IMR-90 (cell line): Measurements from ENCODE around the gene PCARE. TPM values are rescaled to one million over a fixed set of nuclear protein-coding genes. Genes with fewer than 3 reads are reported as not detected.

ENCODE experiments used
- ATAC-seq: fragments of 200-7000 bp; cut with Tn5 transposase; 2 replicates; pipeline ENCODE4 v1.9.1; 2020; ENCODE audit warnings: low read depth, mild to moderate bottlenecking, moderate library complexity
- BruUV-seq: library from RNA; stranded (reverse); fragments of 400-500 nt; replicated peaks from 2 replicates; lab custom pipeline; 2021; lab: Mats Ljungman, UMichigan
- CTCF ChIA-PET: fragments of 300-600 bp; formaldehyde crosslinking; extraction: SDS; loops from one replicate; lab custom pipeline; 2021; ENCODE audit warnings: antibody characterized with exemption; lab: Yijun Ruan, JAX
- POLR2A ChIA-PET: fragments of 300-600 bp; sonication (Branson Sonifier 250); formaldehyde crosslinking; loops from one replicate; lab custom pipeline; 2022; ENCODE audit warnings: antibody characterized with exemption; ENCODE audit not compliant: unreplicated experiment; lab: Charles Lee
- DNase-seq: peaks from one replicate; pipeline ENCODE4 v3.0.0; 2013
- H2AFZ ChIP-seq: replicated peaks from 2 replicates; pipeline ENCODE3; 2013; ENCODE audit warnings: low read length, mild to moderate bottlenecking; ENCODE audit not compliant: poor library complexity
- H2AK5ac ChIP-seq: 2 replicates; pipeline ENCODE4 v1.6.1; 2013; ENCODE audit warnings: low read depth, low read length, inconsistent platforms
- H2AK9ac ChIP-seq: replicated peaks from 2 replicates; pipeline ENCODE3; 2013; ENCODE audit warnings: mild to moderate bottlenecking, low read depth, low read length, moderate library complexity; ENCODE audit not compliant: poor library complexity
- H2BK120ac ChIP-seq: 2 replicates; pipeline ENCODE4 v1.6.1; 2013; ENCODE audit warnings: low read depth, low read length, inconsistent platforms
- H2BK15ac ChIP-seq: 3 replicates; pipeline ENCODE4 v1.6.1; 2013; ENCODE audit warnings: low read depth, low read length, inconsistent platforms
- H2BK20ac ChIP-seq: 2 replicates; pipeline ENCODE4 v1.6.1; 2013; ENCODE audit warnings: low read depth, mild to moderate bottlenecking, inconsistent platforms, low read length, moderate library complexity
- H2BK5ac ChIP-seq: 2 replicates; pipeline ENCODE4 v1.6.1; 2013; ENCODE audit warnings: mild to moderate bottlenecking, low read depth, low read length, inconsistent platforms; ENCODE audit not compliant: poor library complexity, severe bottlenecking
- H3K14ac ChIP-seq: replicated peaks from 2 replicates; pipeline ENCODE4 v1.6.1; 2013; ENCODE audit warnings: low read depth, low read length, inconsistent platforms
- H3K18ac ChIP-seq: 2 replicates; pipeline ENCODE4 v1.6.1; 2013; ENCODE audit warnings: low read depth, low read length, control low read depth
- H3K23ac ChIP-seq: 2 replicates; pipeline ENCODE4 v1.6.1; 2013; ENCODE audit warnings: low read depth, low read length, inconsistent platforms
- H3K27ac ChIP-seq: 2 replicates; pipeline ENCODE4 v1.5.1; 2013; ENCODE audit warnings: mild to moderate bottlenecking, control low read depth, low read length; ENCODE audit not compliant: insufficient read depth
- H3K27me3 ChIP-seq: 2 replicates; pipeline ENCODE4 v1.6.1; 2013; ENCODE audit warnings: low read length; ENCODE audit not compliant: control insufficient read depth, insufficient read depth
- H3K36me3 ChIP-seq: 2 replicates; pipeline ENCODE4 v1.6.1; 2013; ENCODE audit warnings: low read length, mixed read lengths; ENCODE audit not compliant: control insufficient read depth, insufficient read depth
- H3K4ac ChIP-seq: 2 replicates; pipeline ENCODE4 v1.6.1; 2013; ENCODE audit warnings: low read depth, low read length, inconsistent platforms
- H3K4me1 ChIP-seq: 2 replicates; pipeline ENCODE4 v1.6.1; 2013; ENCODE audit warnings: low read length, mixed read lengths; ENCODE audit not compliant: control insufficient read depth, insufficient read depth
- H3K4me2 ChIP-seq: 2 replicates; pipeline ENCODE4 v1.6.1; 2013; ENCODE audit warnings: low read depth, mild to moderate bottlenecking, control low read depth, low read length, moderate library complexity
- H3K4me3 ChIP-seq: 2 replicates; pipeline ENCODE4 v1.5.1; 2013; ENCODE audit warnings: low read depth, mild to moderate bottlenecking, control low read depth, low read length, moderate library complexity; ENCODE audit not compliant: insufficient read depth
- H3K56ac ChIP-seq: 2 replicates; pipeline ENCODE4 v1.6.1; 2013; ENCODE audit warnings: low read length, inconsistent platforms; ENCODE audit not compliant: insufficient read depth; ENCODE audit errors: extremely low read depth
- H3K79me1 ChIP-seq, 2 experiments: 2 replicates each; pipeline ENCODE4 v1.6.1; 2013; ENCODE audit warnings: low read length in 2 of 2, inconsistent platforms in 1 of 2, low read depth in 1 of 2
- H3K9ac ChIP-seq: 2 replicates; pipeline ENCODE4 v1.6.1; 2013; ENCODE audit warnings: low read depth, low read length, control low read depth
- H3K9me1 ChIP-seq: 2 replicates; pipeline ENCODE4 v1.6.1; 2013; ENCODE audit warnings: low read length, inconsistent platforms; ENCODE audit not compliant: insufficient read depth
- H3K9me3 ChIP-seq: 2 replicates; pipeline ENCODE4 v1.6.1; 2013; ENCODE audit warnings: low read length; ENCODE audit not compliant: control insufficient read depth, insufficient read depth
- H4K20me1 ChIP-seq: 2 replicates; pipeline ENCODE4 v1.6.1; 2013; ENCODE audit warnings: low read length, inconsistent platforms; ENCODE audit not compliant: insufficient read depth
- H4K5ac ChIP-seq: 2 replicates; pipeline ENCODE4 v1.6.1; 2013; ENCODE audit warnings: mild to moderate bottlenecking, low read depth, low read length, control low read depth
- H4K8ac ChIP-seq, 2 experiments: 2 replicates each; pipeline ENCODE4 v1.6.1; 2013; ENCODE audit warnings: low read depth in 2 of 2, low read length in 2 of 2, control low read depth in 1 of 2, inconsistent platforms in 1 of 2
- H4K91ac ChIP-seq: 2 replicates; pipeline ENCODE4 v1.6.1; 2013; ENCODE audit warnings: low read depth, low read length, inconsistent platforms; ENCODE audit not compliant: insufficient read depth
- BHLHE40 ChIP-seq: fragments of 150-350 bp; IDR thresholded peaks from 2 replicates; pipeline ENCODE4 v1.6.1; 2016; ENCODE audit warnings: mild to moderate bottlenecking, low read depth, low read length
- CEBPB ChIP-seq: IDR thresholded peaks from 2 replicates; pipeline ENCODE4 v1.6.1; 2012; ENCODE audit warnings: low read depth, low read length, improper control_type of control experiment
- CHD1 ChIP-seq: IDR thresholded peaks from 2 replicates; pipeline ENCODE4 v1.6.1; 2012; ENCODE audit warnings: low read depth, low read length, improper control_type of control experiment
- CTCF ChIP-seq: conservative IDR thresholded peaks from 2 replicates; pipeline ENCODE4 v1.5.1; 2012; ENCODE audit warnings: mild to moderate bottlenecking, low read depth, low read length, improper control_type of control experiment
- ELK1 ChIP-seq: fragments of 150-350 bp; IDR thresholded peaks from 2 replicates; pipeline ENCODE4 v1.6.1; 2016; ENCODE audit warnings: low read depth, mild to moderate bottlenecking, low read length, moderate library complexity, borderline replicate concordance
- FOS ChIP-seq: fragments of 150-350 bp; IDR thresholded peaks from 2 replicates; pipeline ENCODE4 v1.6.1; 2016; ENCODE audit warnings: low read depth, low read length
- MAFK ChIP-seq: IDR thresholded peaks from 2 replicates; pipeline ENCODE4 v1.6.1; 2012; ENCODE audit warnings: low read depth, low read length, improper control_type of control experiment
- MAZ ChIP-seq: IDR thresholded peaks from 2 replicates; pipeline ENCODE4 v1.6.1; 2012; ENCODE audit warnings: low read depth, mild to moderate bottlenecking, low read length, improper control_type of control experiment, moderate library complexity, borderline replicate concordance
- MXI1 ChIP-seq: IDR thresholded peaks from 2 replicates; pipeline ENCODE4 v1.6.1; 2012; ENCODE audit warnings: low read depth, mild to moderate bottlenecking, low read length, moderate library complexity, borderline replicate concordance
- NFE2L2 ChIP-seq: fragments of 150-350 bp; IDR thresholded peaks from 2 replicates; pipeline ENCODE4 v1.6.1; 2016; ENCODE audit warnings: low read depth, mild to moderate bottlenecking, low read length
- POLR2A ChIP-seq: IDR thresholded peaks from 2 replicates; pipeline ENCODE4 v1.6.1; 2012; ENCODE audit warnings: mild to moderate bottlenecking, low read depth, low read length
- RAD21 ChIP-seq: IDR thresholded peaks from 2 replicates; pipeline ENCODE4 v1.6.1; 2012; ENCODE audit warnings: low read length, improper control_type of control experiment
- RCOR1 ChIP-seq: IDR thresholded peaks from 2 replicates; pipeline ENCODE4 v1.6.1; 2012; ENCODE audit warnings: mild to moderate bottlenecking, low read length, improper control_type of control experiment; ENCODE audit not compliant: insufficient replicate concordance
- RFX5 ChIP-seq: IDR thresholded peaks from 2 replicates; pipeline ENCODE4 v1.8.0; 2012; ENCODE audit warnings: low read depth, mild to moderate bottlenecking, low read length, moderate library complexity
- SMC3 ChIP-seq: fragments of 150-350 bp; IDR thresholded peaks from 2 replicates; pipeline ENCODE4 v1.6.1; 2016; ENCODE audit warnings: low read depth, mild to moderate bottlenecking, antibody characterized with exemption, low read length, moderate library complexity
- USF2 ChIP-seq: fragments of 150-350 bp; IDR thresholded peaks from 2 replicates; pipeline ENCODE4 v1.6.1; 2017; ENCODE audit warnings: mild to moderate bottlenecking, antibody characterized with exemption, low read length, low read depth
- WGBS, 2 experiments: methylation state at CpG; one replicate each; pipeline versions ENCODE4 v1.1.5 to v1.1.7; 2013; ENCODE audit warnings: missing lambda C conversion rate in 2 of 2; ENCODE audit not compliant: insufficient read length in 1 of 2; ENCODE audit errors: extremely low coverage in 2 of 2; 5-methylcytosine and 5-hydroxymethylcytosine counted together
- dilution Hi-C: fragments of 300-500 bp; cut with HindIII; formaldehyde crosslinking; loops from one replicate; pipeline ENCODE4 v1.14.3; 2018; ENCODE audit warnings: low sequenced_read_pairs; ENCODE audit not compliant: unreplicated experiment
- in situ Hi-C: fragments of 300-500 bp; cut with MboI; formaldehyde crosslinking; loops from 3 replicates; pipeline ENCODE4 v1.14.3; 2019; ENCODE audit warnings: low sequenced_read_pairs, inconsistent platforms, mixed read lengths
- intact Hi-C: fragments of 100-400 bp; cut with micrococcal nuclease; formaldehyde crosslinking; loops from 2 replicates; pipeline ENCODE4 v1.10.0; 2022
- polyA plus RNA-seq, 3 experiments: library from polyadenylated mRNA; depleted of rRNA; stranded (reverse); fragments of >200 nt; gene quantifications; 2 replicates each; pipeline ENCODE4 v1.2.3, GENCODE V29; 2012; ENCODE audit warnings: low replicate concordance in 1 of 3
- total RNA-seq: library from RNA; depleted of rRNA; stranded (reverse); fragments of >200 nt; gene quantifications from 2 replicates; pipeline ENCODE4 v1.2.3, GENCODE V29; 2012

The PCARE gene
- total and polyA plus RNA-seq, 2 of the 4 experiments (the other 2 are of a cell fraction) = not detected

- Histone ChIP-seq H3K14ac (no peak overlapping the region), H3K56ac (no peak overlapping the region), H3K4me1 (no peaks in the 10 kb centered on the region), H2BK120ac (no peak overlapping the region), H2AK9ac (no peak overlapping the region), H4K8ac (no peak overlapping the region), H3K4me3 (no peak overlapping the region), H4K20me1 (no peaks in the 10 kb centered on the region), H2AK5ac (no peak overlapping the region), H3K4me2 (no peak overlapping the region), H3K23ac (no peak overlapping the region), H3K4ac (no peak overlapping the region), H3K9me1 (no peaks in the 10 kb centered on the region), H4K91ac (no peak overlapping the region), H2BK20ac (no peak overlapping the region), H3K79me1 (no peaks in the 10 kb centered on the region), H3K9me3 (no peaks in the 10 kb centered on the region), H3K9ac (no peak overlapping the region), H2BK15ac (no peak overlapping the region), H3K36me3 (no peaks in the 10 kb centered on the region), H3K18ac (no peak overlapping the region), H3K27me3 (peaks cover 6% of the 10 kb centered on the region), H2BK5ac (no peak overlapping the region), H2AFZ (no peak overlapping the region), H3K27ac (no peak overlapping the region), H4K5ac (no peak overlapping the region)
- dilution Hi-C loops (no loop called here), in situ Hi-C loops (no loop called here), intact Hi-C loops (no loop called here)
- POLR2A ChIA-PET = no interaction called here
- no CpG with 5 or more reads among the region's 8 CpGs for WGBS, 2 experiments
- DNase-seq (no peak), ATAC-seq (no peak)
- CTCF ChIA-PET = no interaction called here
- TF ChIP-seq ELK1 = no peak
- no peak for TF ChIP-seq MAZ
- TF ChIP-seq RFX5 = no peak
- no peak for TF ChIP-seq RAD21
- TF ChIP-seq CHD1 = no peak
- TF ChIP-seq RCOR1 = no peak
- TF ChIP-seq SMC3 = no peak
- no peak for TF ChIP-seq NFE2L2
- no peak for TF ChIP-seq BHLHE40
- TF ChIP-seq MAFK = no peak
- no peak for TF ChIP-seq CEBPB
- TF ChIP-seq CTCF = no peak
- no peak for TF ChIP-seq POLR2A
- TF ChIP-seq FOS = no peak
- TF ChIP-seq MXI1 = no peak
- TF ChIP-seq USF2 = no peak
- BruUV-seq = no TSS peak
Observed at GRCh38 chr2:29072251-29072650, 2.1 kb downstream of the PCARE start.
